ENCODE data around the gene SCUBE1.

DNA sequence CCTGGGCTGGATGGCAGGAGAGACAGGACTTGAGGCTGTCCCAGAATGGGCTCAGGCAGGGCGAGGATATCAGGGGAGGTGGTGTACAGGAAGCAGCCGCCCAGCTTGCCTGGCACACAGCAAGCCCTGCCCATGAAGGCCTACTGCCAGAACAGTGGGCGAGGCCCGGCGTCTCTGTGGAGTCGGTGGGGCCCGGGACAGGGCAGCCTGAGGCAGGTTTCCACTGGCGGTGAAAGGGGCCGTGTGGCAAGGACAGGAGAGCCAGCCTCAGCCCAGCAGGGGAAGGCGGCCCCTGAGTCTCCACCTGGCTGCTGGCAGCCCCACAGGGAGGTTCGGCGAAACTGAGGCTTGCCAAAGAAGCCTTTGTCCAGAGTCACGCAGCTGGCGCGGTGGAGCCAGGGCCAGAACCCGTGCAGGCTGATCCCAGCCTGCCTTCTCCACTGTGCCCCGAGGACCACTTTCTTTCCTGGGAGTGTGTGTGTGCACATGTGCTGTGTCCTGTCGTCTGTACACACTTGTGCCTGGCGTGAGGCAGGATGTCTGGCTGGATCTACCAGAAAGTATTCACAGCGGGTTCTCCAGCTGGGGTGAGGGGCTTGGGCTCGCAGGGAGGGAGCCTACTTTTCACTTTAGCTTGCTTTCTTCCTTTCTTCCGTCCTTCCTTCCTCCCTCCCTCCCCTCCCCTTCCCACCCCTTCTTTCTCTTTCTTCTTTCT is 190.7 kb downstream of the SCUBE1 start:
- TF ChIP-seq, protein P1, sequence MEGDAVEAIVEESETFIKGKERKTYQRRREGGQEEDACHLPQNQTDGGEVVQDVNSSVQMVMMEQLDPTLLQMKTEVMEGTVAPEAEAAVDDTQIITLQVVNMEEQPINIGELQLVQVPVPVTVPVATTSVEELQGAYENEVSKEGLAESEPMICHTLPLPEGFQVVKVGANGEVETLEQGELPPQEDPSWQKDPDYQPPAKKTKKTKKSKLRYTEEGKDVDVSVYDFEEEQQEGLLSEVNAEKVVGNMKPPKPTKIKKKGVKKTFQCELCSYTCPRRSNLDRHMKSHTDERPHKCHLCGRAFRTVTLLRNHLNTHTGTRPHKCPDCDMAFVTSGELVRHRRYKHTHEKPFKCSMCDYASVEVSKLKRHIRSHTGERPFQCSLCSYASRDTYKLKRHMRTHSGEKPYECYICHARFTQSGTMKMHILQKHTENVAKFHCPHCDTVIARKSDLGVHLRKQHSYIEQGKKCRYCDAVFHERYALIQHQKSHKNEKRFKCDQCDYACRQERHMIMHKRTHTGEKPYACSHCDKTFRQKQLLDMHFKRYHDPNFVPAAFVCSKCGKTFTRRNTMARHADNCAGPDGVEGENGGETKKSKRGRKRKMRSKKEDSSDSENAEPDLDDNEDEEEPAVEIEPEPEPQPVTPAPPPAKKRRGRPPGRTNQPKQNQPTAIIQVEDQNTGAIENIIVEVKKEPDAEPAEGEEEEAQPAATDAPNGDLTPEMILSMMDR (IDR thresholded peaks at IDR 0.05) = no peak
- TF ChIP-seq POLR2A (IDR thresholded peaks at IDR 0.05) = peak; percentile 69
